Stimulated activated CD8-positive, alpha-beta memory T cell treated with anti-CD3 and anti-CD28 coated beads, Interleukin-15, amount 100 ng/mL, for 1 hour (primary cell): Measurements from ENCODE around the gene ANXA4.

ENCODE experiments used
- DNase-seq: peaks from one replicate; pipeline ENCODE4 v3.0.0-alpha.2; 2020; ENCODE audit warnings: low read depth

ANXA4 gene

DNA sequence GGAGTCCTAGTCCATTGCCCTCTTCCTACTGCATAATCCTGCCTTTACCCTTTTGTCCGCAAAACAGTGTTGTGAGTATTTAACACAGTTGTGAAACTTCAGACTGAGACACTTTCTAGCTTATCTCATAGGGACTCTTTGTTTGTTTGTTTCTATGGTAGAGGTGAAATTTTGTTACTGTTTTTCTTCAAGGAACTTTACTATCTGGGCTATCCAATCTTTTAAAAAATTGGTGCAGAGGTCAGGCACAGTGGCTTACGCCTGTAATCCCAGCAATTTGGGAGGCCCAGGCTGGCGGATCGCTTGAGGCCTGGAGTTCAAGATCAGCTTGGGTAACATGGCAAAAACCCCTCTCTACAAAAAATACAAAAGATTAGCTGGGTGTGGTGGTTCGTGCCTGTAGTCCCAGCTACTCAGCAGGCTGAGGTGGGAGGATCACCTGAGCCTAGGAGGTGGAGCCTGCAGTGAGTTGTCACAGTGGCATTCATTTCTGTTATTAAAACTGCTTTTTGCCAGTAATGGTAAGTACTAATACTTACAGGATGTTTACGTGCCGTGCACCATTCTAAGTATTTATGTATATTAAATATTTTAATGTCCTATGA lies 106.4 kb downstream of the ANXA4 start:
- DNase-seq, result no peak

DNA sequence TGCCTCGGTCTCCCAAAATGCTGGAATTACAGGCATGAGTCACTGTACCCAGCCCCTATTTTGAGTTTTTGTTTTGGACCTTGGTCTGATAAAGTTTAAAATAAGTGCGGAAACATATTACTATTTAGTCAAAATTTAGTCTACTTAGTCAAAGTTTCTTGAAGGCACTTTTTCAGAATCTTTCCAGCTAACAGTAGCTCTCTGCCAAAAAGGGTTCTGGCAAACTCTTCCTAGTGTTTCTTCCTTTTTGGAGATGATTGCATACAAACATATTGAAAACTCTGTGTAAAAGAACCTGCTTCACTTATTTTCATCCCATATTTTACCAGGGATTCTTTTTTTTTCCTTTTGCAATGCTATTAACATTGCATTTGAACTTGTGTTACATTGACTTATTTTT lies 116.3 kb downstream of the ANXA4 start:
- DNase-seq, result no peak

DNA sequence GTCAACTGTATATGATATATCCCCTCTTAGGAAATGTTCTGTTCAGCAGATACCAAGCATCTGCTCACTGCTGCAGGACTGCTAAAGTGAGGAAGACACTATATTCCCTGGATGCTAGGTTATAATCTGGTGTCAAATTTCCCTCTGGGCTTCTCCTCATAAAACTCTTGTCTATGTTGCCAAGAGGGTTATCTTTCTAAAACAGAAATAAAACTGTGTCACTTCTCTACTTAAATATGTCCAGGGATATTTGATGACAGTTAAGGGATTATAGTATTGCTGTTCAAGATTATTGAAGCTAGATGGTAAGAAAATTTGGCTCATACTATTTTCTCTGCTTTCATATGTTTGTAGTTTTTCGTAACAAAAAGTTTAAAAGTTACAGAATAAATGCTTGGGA lies 121.4 kb downstream of the ANXA4 start:
- DNase-seq, result no peak
